Caco-2 (cell line): ENCODE data around the gene CLSTN2. TPM values are rescaled to one million over a fixed set of nuclear protein-coding genes. Genes with fewer than 3 reads are reported as not detected.

Source experiments
- BruUV-seq: library from RNA; stranded (reverse); fragments of 400-500 nt; replicated peaks from 2 replicates; lab custom pipeline; 2021; lab: Mats Ljungman, UMichigan
- CTCF ChIA-PET: fragments of 300-600 bp; sonication (Branson Sonifier 250); formaldehyde crosslinking; loops from one replicate; lab custom pipeline; 2022; ENCODE audit warnings: antibody characterized with exemption; lab: Charles Lee
- POLR2A ChIA-PET: fragments of 300-600 bp; sonication (Branson Sonifier 250); formaldehyde crosslinking; loops from one replicate; lab custom pipeline; 2022; ENCODE audit warnings: antibody characterized with exemption; lab: Charles Lee
- DNase-seq, 2 experiments: peaks; one replicate each; pipeline versions ENCODE4 v3.0.0 to v3.0.0-alpha.2; 2020 to 2022
- H3K27me3 ChIP-seq: replicated peaks from 2 replicates; pipeline ENCODE4 v1.6.0; 2011; ENCODE audit warnings: low read length; ENCODE audit not compliant: control insufficient read depth, insufficient read depth
- H3K36me3 ChIP-seq: 2 replicates; pipeline ENCODE4 v1.5.1; 2011; ENCODE audit warnings: low read length; ENCODE audit not compliant: control insufficient read depth, insufficient read depth
- H3K4me1 ChIP-seq: fragments of 250-450 bp; sonication (Bioruptor Pico); 2 replicates; pipeline ENCODE4 v1.5.1; 2020; ENCODE audit warnings: mild to moderate bottlenecking
- H3K4me3 ChIP-seq: 2 replicates; pipeline ENCODE4 v1.5.1; 2011; ENCODE audit warnings: low read depth, mild to moderate bottlenecking, control low read depth, low read length
- H3K9me3 ChIP-seq: fragments of 250-450 bp; sonication (Bioruptor Pico); 2 replicates; pipeline ENCODE4 v1.5.1; 2020; ENCODE audit warnings: mild to moderate bottlenecking, moderate library complexity
- H3K27ac Mint-ChIP-seq: one replicate; pipeline ENCODE4 v1.8.0; 2022; ENCODE audit warnings: mixed read lengths; ENCODE audit not compliant: unreplicated experiment
- H3K27me3 Mint-ChIP-seq: one replicate; pipeline ENCODE4 v1.8.0; 2022; ENCODE audit warnings: mixed read lengths; ENCODE audit not compliant: insufficient read depth, unreplicated experiment
- H3K36me3 Mint-ChIP-seq: one replicate; pipeline ENCODE4 v1.8.0; 2022; ENCODE audit warnings: mild to moderate bottlenecking, mixed read lengths; ENCODE audit not compliant: insufficient read depth, unreplicated experiment
- H3K4me1 Mint-ChIP-seq: one replicate; pipeline ENCODE4 v1.8.0; 2022; ENCODE audit warnings: low read depth, mixed read lengths; ENCODE audit not compliant: unreplicated experiment
- H3K4me3 Mint-ChIP-seq: one replicate; pipeline ENCODE4 v1.8.0; 2022; ENCODE audit warnings: mild to moderate bottlenecking, moderate library complexity, mixed read lengths; ENCODE audit not compliant: unreplicated experiment
- H3K9me3 Mint-ChIP-seq: one replicate; pipeline ENCODE4 v1.8.0; 2022; ENCODE audit warnings: mixed read lengths; ENCODE audit not compliant: unreplicated experiment
- CTCF ChIP-seq, 2 experiments: fragments of 200-600 bp in 1 of 2; IDR thresholded peaks; 1 replicate in 1 of 2; 2 replicates in 1 of 2; pipeline versions ENCODE4 v1.5.1 to v1.8.0; 2011 to 2022; ENCODE audit warnings: antibody characterized with exemption in 1 of 2, control low read depth in 1 of 2, inconsistent platforms in 1 of 2, low read depth in 1 of 2, low read length in 1 of 2, mild to moderate bottlenecking in 1 of 2, moderate library complexity in 1 of 2; ENCODE audit not compliant: insufficient read depth in 1 of 2, severe bottlenecking in 1 of 2, unreplicated experiment in 1 of 2
- intact Hi-C: fragments of 100-400 bp; cut with micrococcal nuclease; formaldehyde crosslinking; loops from one replicate; pipeline ENCODE4 v1.10.0; 2022; ENCODE audit not compliant: unreplicated experiment
- total RNA-seq: library from RNA; stranded (reverse); gene quantifications from 2 replicates; pipeline ENCODE4 v1.2.3, GENCODE V29; 2022

CLSTN2 gene
- total RNA-seq, 1 experiment from 2014 or later = 26.1 TPM

GRCh38 chr3:140439527-140439926 lies 504.5 kb downstream of the CLSTN2 start:
- Histone ChIP-seq H3K27me3 (no peaks in the 10 kb centered on the region), H3K4me1 (no peaks in the 10 kb centered on the region), H3K4me3 (no peak overlapping the region), H3K36me3 (no peaks in the 10 kb centered on the region), H3K9me3 (no peaks in the 10 kb centered on the region)
- no peak overlapping the region for H3K4me3 Mint-ChIP-seq
- TF ChIP-seq CTCF (IDR thresholded peaks at IDR 0.05; ENCODE audit: insufficient read depth in 1 of 2, low read depth in 1 of 2, low read length in 1 of 2, severe bottlenecking in 1 of 2, unreplicated experiment in 1 of 2) = no peak
- POLR2A ChIA-PET = no interaction called here
- no peak for DNase-seq
- no peak overlapping the region for H3K27ac Mint-ChIP-seq
- H3K27me3 Mint-ChIP-seq = no peaks in the 10 kb centered on the region
- CTCF ChIA-PET = no interaction called here
- no TSS peak for BruUV-seq
- no peaks in the 10 kb centered on the region for H3K36me3 Mint-ChIP-seq
- no peaks in the 10 kb centered on the region for H3K9me3 Mint-ChIP-seq
- intact Hi-C loops = no loop called here
- no peaks in the 10 kb centered on the region for H3K4me1 Mint-ChIP-seq

- intact Hi-C loops = no loop called here
- Histone ChIP-seq H3K4me3 (no peak overlapping the region), H3K36me3 (no peaks in the 10 kb centered on the region), H3K27me3 (no peaks in the 10 kb centered on the region), H3K4me1 (no peaks in the 10 kb centered on the region), H3K9me3 (no peaks in the 10 kb centered on the region)
- H3K27me3 Mint-ChIP-seq = no peaks in the 10 kb centered on the region
- TF ChIP-seq CTCF (IDR thresholded peaks at IDR 0.05; ENCODE audit: insufficient read depth in 1 of 2, low read depth in 1 of 2, low read length in 1 of 2, severe bottlenecking in 1 of 2, unreplicated experiment in 1 of 2) = no peak
- no peaks in the 10 kb centered on the region for H3K4me1 Mint-ChIP-seq
- no peak overlapping the region for H3K27ac Mint-ChIP-seq
- no peak overlapping the region for H3K4me3 Mint-ChIP-seq
- POLR2A ChIA-PET = no interaction called here
- H3K36me3 Mint-ChIP-seq = no peaks in the 10 kb centered on the region
- DNase-seq = no peak
- no TSS peak for BruUV-seq
- H3K9me3 Mint-ChIP-seq = no peaks in the 10 kb centered on the region
- CTCF ChIA-PET = no interaction called here
Measured at GRCh38 chr3:140440446-140440845, 505.5 kb downstream of the CLSTN2 start.

GRCh38 chr3:140441006-140441405 lies 506.0 kb downstream of the CLSTN2 start:
- Mint-ChIP-seq H3K4me3 (no peak overlapping the region), H3K27ac (no peak overlapping the region), H3K27me3 (no peaks in the 10 kb centered on the region), H3K9me3 (no peaks in the 10 kb centered on the region), H3K4me1 (no peaks in the 10 kb centered on the region), H3K36me3 (no peaks in the 10 kb centered on the region)
- POLR2A ChIA-PET = no interaction called here
- CTCF ChIA-PET = no interaction called here
- H3K27me3 ChIP-seq = no peaks in the 10 kb centered on the region
- no peak for TF ChIP-seq CTCF (IDR thresholded peaks at IDR 0.05; ENCODE audit: insufficient read depth in 1 of 2, low read depth in 1 of 2, low read length in 1 of 2, severe bottlenecking in 1 of 2, unreplicated experiment in 1 of 2)
- BruUV-seq = no TSS peak
- no peak for DNase-seq
- H3K36me3 ChIP-seq = no peaks in the 10 kb centered on the region
- no peak overlapping the region for H3K4me3 ChIP-seq
- no peaks in the 10 kb centered on the region for H3K4me1 ChIP-seq
- intact Hi-C loops = no loop called here
- no peaks in the 10 kb centered on the region for H3K9me3 ChIP-seq
